Transverse colon (tissue), 4 donors: ENCODE measurements around the gene FBXO44.

Source experiments
- POLR2A ChIP-seq: fragments of 450-650 bp; IDR thresholded peaks from one replicate; pipeline ENCODE4 v1.6.1; 2016; ENCODE audit warnings: antibody characterized with exemption, mild to moderate bottlenecking, moderate library complexity
- POLR2AphosphoS5 ChIP-seq, 3 donors: sonication (generic); formaldehyde crosslinking; IDR thresholded peaks; one replicate each; pipeline ENCODE4 v1.6.1; 2016; ENCODE audit warnings: antibody characterized with exemption in 3 of 3
- TF ChIP-seq, protein P1 (sequence below), 5 experiments: fragments of 200-600 bp in 3 of 5; fragments of 450-650 bp in 2 of 5; sonication (generic) in 3 of 5; IDR thresholded peaks; 1 replicate in 2 of 5; 2 replicates in 3 of 5; pipeline ENCODE4 v1.5.1; 2016 to 2017; ENCODE audit warnings: antibody characterized with exemption in 5 of 5, inconsistent platforms in 3 of 5, mild to moderate bottlenecking in 2 of 5, moderate library complexity in 1 of 5

DNA sequence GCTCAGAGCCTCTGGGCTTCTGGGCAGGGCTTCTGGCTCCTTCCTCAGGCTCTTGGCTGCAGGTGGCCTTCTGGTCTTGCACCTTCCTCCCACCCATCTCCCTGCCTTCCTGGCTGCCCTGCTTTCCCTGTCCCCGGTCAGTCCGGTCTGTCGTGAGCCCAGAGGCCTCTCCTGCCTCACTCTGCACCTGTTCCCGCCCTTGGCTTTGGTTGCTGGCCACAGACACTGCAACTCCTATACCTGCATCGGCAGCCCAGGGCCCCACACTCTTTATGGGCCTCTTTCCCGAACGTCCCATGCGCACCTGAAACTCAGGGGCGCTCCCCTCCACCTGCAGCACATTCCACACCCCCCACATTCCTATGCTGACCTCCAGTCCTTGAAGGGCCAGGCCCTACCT, 8.4 kb upstream of the FBXO44 start:
- TF ChIP-seq, protein P1, sequence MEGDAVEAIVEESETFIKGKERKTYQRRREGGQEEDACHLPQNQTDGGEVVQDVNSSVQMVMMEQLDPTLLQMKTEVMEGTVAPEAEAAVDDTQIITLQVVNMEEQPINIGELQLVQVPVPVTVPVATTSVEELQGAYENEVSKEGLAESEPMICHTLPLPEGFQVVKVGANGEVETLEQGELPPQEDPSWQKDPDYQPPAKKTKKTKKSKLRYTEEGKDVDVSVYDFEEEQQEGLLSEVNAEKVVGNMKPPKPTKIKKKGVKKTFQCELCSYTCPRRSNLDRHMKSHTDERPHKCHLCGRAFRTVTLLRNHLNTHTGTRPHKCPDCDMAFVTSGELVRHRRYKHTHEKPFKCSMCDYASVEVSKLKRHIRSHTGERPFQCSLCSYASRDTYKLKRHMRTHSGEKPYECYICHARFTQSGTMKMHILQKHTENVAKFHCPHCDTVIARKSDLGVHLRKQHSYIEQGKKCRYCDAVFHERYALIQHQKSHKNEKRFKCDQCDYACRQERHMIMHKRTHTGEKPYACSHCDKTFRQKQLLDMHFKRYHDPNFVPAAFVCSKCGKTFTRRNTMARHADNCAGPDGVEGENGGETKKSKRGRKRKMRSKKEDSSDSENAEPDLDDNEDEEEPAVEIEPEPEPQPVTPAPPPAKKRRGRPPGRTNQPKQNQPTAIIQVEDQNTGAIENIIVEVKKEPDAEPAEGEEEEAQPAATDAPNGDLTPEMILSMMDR (IDR thresholded peaks at IDR 0.05), result no peak
- TF ChIP-seq POLR2A (no peak), POLR2AphosphoS5 (IDR thresholded peaks at IDR 0.05) (no peak)
